GOT3 (cell line): ENCODE results near the gene NOTCH2.

Experiments
- DNase-seq: peaks from one replicate; lab custom pipeline; 2025; ENCODE audit warnings: mixed read lengths; lab: John Stamatoyannopoulos, UW

Gene NOTCH2

DNA sequence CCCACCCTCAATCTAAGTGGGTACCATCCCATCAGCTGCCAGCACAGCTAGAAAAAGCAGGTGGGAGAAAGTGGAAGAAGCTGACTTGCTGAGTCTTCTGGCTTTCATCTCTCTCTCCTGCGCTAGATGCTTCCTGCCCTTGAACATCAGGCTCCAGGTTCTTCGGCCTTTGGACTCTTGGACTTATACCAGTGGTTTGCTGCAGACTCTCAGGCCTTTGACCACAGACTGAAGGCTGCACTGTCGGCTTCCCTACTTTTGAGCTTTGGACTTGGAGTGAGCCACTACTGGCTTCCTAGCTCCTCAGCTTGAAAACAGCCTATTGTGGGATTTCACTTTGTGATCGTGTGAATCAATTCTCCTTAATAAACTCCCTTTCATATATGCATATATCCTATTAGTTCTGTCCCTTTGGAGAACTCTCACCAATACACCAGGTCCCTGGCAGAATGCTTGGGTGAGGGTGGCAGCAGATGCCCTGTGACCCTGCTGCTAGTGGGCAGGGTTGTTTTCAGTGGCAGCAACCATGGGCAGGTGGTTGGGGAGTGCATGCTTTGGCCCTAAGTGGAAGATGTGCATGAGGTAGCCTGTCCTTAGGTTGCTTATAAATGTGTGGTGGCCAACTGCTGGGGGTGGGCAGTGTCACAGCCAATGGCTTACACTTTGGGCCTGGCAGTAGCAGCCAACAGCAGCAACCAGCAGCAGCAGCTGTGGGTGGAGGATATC, 162.4 kb downstream of the NOTCH2 start:
- no peak for DNase-seq

DNA sequence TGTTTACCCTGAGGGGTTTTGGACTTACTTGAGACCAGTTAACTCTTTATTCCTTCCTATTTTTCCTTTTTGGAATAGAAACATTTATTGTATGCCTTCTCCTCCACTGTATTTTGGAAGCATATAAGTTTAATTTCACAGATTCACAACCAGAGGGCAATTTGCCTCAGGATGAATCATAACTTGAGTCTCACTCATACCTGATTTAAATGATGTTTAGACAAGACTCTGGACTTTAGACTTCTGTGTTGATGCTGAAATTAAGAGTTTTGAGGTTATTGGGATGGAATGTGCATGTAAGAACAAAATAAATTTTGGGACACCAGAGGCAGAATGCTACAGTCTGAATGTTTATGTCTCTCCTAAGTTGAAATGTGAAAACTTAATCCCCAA, 166.0 kb downstream of the NOTCH2 start:
- DNase-seq = no peak

DNA sequence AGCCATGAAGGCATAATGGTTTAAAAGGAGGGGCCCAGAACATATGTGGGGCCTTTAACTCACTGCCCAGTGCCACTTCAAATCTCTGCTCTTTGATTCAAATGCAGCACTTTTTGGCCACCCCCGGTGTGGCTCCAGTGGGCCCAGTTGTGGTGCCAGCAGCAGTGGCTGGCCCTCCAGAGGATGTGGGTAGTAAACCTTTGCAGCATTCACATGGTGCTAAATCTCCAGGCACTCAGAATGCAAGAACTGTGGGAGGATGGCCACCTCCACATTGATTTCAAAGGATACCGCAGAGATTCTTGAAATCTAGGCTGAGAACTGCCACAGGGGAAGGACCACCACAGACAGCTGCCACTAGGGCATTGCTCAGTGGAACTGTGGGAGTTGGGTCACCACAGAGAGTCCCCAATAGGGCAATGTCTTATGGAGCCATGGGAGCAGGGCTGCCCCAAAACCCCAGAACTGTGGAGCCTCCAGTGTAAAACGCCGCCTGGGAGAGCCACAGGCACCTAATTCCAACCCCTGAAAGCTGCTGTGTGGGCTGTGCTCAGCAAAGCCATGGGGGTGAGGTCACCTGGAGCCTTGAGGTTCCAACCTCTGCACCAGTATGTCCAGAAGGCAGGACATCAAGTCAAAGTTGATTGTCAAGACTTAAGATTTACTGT, 166.6 kb downstream of the NOTCH2 start:
- DNase-seq = no peak

DNA sequence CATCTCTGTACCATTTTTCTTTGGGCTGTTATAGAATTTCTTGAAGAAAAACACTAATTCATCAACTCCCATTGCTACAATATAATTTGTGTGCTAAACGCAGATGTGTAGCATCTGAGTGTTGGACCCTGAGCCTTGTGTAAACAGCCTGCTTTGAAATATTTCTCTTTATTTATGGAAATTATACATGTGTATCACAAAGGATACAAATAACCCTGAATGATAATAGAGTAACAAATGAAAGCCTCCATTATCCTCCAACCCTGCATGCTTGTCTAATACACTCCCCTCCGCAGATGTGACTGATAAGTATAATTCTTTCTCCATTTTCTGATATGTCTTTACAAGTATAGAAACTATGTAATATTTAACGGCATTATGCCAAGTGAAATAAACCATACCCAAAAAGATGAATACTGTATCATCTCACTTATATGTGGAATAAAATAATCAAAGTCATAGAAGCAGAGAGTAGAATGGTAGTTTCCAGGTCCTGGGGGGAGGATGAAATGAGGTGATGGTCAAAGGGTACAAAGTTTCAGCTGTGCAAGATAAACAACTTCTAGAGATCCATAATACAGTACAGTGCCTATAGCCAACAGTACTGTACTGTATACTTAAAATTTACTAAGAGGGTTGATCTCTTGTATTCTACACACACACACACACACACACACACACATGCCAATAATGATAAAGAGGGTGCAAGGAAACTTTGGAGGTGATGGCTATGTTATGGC, 170.3 kb downstream of the NOTCH2 start:
- DNase-seq = no peak

DNA sequence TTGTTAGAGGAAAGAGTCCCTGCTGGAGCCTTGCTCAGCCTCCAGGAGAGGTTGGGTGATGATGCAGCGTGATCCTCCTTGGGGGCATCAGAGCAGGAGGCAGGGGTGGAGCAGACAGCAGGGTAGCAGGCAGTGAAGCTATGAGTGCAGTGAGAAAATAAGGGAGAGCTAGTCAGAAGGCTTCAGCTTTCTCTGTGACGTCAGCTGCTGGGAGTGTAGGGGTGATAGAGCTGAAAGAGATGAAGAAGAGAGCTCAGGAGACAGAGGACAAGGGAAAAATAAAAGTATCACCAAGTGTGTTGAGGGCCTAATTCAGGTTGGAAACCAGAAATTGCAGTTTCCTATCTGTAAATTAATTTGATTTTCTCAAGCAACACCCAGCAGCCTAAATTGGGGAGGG, 170.9 kb downstream of the NOTCH2 start:
- DNase-seq = no peak

DNA sequence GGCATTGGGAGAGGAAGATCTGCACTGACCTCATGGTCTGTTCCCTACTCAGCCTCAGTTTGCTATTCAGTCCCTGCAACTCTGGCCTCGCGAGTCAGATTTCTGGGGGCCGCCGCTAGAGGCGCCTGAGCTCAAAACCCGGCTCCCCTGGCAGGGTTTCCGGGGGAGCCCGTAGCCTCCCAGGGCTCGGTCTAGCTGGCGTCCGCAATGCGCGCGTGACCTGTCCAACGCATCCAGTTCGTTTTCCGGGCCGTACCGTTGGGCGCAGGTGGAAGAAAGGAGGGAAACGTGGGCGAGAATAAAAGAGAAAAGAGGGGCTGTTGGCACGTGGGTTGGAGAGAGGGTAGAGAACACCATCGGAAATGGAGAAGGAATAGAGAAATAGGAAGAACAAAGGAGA, 173.2 kb downstream of the NOTCH2 start, which contains the start of gene ADAM30:
TSS of gene ADAM30 (minus strand) at position 213 of the 400 bp plus-strand sequence. CDS start at position 34, 179 bp downstream.
- no peak for DNase-seq

DNA sequence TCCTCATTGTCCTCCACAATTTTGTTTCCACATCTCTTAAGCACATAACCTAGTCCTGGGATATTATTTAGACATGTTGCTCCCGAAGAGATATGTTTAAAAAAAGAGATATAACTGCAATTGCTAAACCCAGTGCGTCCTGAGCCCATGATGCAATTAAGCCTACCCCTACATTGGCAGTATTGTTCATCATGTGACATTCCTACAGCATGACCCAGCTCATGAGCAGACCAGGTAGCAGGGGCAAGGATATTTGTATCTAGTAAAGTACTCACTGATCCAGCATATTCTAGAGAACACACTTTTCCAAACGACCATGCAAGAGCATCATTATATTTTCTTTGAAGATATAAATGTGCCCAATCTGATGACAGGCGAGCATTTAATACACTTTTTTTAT, 174.4 kb downstream of the NOTCH2 start:
- no peak for DNase-seq

DNA sequence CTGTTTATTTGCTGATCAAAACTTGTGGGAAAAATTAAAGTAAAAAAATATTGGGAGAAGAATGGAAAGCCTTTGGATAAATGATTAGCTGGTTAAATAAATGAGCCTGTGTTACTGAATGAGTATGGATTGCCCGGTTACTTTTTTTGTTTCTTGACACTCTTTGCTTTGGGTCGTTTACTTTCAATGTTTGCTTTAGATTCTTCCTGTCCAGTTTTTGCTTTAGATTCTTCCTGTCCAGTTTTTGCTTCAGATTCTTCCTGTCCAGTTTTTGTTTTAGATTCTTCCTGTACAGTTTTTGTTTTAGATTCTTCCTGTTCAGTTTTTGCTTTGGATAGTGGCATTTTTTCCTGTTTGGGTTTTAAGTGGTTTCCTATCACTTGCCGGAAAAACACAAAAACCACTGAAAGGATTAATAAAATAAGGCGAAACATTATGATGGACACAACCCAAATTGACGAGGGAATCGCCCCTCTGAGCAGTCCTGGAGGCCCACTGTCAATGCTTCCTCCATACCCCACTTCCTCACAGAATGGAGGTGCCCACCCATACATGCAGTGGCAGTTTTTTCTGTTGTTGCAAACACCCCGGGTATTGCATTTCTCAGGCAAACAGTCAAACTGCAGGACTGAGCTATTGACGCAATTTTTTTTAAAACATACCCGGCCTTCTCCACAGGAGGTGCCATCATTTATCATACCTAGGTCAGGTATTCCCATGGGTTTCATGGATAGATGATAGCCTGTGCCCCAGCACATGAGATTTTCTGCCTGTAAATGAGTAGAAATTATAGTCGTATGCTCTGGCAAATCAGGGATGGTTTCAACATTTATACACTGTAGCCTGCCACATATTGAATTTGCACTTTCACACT, 175.4 kb downstream of the NOTCH2 start:
- DNase-seq = no peak

DNA sequence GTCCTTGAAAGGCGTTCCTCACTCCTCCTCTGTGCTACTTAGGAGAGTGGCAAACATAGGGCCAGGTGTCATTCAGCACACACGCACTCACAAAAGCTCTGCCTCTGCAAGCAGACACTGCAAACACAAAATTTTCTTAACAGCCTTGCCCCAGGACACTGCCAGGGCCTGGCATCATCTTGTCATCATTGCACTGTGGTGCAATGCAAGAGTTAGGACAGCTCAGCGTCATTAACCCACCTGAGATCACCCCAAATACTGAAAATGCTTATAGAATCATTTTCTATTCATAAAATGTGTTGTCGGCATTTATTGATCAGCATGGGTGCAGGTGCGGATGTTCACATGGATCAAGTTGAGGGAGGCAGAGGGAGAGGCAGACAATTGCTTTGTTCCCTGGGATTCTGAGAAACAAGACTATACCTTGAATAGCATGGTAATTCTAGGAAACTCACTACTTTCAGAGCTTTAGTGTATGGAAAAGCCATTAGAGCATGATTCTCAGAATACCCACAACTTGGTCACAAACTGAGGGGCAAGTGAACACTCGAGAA, 176.1 kb downstream of the NOTCH2 start:
- no peak for DNase-seq

DNA sequence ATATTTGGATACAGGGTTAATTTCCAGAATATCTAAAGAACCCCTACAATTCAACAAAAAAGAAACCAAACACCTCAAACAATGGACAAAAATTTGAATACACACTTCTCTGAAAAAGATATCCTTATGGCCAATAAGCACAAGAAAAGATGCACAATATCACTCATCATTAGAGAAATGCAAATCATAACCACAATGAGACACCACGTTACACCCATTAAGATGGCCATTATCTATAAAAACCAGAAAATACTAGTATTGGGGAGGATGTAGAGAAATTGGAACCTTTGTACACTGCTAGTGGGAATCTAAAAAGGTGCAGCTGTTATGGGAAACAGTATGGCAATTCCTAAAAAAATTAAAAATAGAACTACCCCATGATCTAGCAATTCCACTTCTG, 178.1 kb downstream of the NOTCH2 start:
- no peak for DNase-seq

DNA sequence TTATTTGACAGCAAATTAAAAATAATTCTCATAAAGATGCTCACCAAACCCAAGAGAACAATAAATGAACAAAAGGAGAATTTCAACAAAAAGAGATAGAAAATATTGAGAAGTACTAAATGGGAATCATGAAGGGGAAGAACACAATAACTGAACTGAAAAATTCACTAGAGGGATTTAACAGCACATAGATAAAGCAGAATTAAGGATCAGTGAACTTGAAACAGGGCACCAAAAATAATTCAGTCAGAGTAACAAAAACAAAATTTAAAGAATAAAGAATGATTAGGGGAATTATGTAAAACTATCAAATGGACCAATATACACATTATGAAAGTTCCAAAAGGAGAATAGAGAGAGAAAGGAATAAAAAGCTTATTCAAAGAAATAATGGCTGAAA, 181.0 kb downstream of the NOTCH2 start:
- no peak for DNase-seq

DNA sequence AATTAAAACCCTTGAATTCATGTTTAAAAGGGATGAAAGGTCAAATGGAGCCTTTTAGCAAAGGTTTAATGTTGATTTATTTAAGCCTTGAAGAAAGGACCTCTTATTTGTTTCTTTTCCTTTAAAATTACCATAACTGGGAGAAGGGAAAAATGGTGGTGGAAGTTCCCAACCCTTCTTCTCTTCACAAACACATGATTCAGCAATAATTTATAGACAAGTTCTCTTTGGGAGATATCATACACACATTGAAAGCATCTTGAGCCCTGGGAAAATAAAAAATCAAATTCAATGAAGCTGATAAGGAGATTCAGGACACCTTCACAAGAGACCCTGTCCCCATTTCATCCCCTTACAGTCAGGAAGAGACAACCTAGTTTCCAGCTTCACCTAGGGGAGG, 182.0 kb downstream of the NOTCH2 start:
- DNase-seq = no peak

DNA sequence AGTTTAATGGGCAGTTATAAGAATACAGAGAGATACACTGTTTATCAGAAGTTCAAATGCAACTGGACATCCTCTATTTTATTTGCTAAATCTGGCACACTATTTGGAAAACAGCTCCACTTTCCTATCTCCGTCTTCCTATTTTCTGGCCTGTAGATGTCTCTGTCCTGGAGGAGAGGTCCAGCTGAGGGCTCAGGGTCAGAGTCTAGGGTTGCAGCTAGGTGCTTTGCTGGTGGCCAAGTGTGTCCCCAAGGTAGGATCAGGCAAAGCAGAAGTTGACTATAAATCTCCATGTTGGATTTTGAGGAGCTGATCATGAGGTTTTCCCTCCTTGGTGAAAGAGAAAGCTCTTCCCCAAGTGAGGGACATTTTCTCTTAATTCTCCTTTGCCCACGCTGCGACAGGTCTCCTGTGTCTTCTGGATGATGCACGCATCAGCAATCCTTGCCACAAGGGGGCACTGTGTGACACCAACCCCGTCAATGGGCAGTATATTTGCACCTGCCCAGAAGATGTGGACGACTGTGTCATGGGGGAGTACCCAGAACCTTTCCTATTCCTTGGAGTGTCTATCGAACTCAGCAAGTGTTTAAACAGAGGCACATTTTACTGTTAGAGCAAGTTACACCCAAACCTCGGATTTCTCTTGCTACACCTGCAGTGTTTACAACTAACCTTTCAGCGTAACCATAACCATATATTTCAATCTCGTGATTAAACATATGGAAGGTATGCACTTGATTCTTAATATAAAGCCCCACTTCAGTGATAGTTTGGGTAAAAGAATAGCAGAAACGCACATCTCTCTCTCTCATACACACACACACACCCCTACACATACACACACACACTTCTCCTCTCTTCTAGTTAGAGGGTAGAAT, 183.3 kb downstream of the NOTCH2 start:
- no peak for DNase-seq

DNA sequence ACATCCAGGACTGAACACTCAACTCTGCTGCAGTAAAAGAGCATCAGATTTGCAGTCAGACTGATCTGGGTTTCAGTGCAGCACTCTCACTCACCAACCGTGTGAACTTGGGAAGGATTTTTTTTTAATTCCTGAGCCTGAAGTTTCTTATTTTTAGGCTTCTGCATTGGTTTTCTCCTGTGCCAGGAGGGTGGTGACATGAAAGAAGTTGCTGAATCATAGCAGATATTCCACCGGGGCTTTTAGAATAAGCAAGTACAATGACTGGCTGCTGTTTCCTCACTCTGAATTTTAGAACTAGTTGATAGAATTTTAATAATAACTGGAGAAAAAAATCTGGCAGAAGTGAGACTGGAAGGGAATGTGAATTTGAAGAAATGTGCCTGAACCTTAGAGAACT, 184.8 kb downstream of the NOTCH2 start:
- DNase-seq = no peak

DNA sequence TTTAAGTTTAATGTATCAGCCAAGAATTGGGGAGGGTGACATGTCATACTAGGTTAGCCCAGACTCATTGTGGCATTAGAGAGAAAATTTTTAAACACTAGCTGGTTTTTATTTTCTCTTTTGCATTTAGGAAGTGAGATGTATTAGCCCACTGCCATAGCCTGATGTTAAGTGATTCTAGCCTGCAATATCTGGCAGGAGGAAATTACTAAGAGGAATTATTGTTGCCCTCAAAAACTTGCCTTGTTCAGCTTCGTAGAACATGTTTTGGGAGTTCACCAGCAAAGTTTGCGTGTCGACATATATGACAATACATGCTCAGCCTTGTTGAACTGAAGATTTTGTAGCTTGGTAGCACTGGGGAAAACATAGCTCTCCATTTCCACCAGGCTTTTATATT, 185.6 kb downstream of the NOTCH2 start:
- DNase-seq = no peak

DNA sequence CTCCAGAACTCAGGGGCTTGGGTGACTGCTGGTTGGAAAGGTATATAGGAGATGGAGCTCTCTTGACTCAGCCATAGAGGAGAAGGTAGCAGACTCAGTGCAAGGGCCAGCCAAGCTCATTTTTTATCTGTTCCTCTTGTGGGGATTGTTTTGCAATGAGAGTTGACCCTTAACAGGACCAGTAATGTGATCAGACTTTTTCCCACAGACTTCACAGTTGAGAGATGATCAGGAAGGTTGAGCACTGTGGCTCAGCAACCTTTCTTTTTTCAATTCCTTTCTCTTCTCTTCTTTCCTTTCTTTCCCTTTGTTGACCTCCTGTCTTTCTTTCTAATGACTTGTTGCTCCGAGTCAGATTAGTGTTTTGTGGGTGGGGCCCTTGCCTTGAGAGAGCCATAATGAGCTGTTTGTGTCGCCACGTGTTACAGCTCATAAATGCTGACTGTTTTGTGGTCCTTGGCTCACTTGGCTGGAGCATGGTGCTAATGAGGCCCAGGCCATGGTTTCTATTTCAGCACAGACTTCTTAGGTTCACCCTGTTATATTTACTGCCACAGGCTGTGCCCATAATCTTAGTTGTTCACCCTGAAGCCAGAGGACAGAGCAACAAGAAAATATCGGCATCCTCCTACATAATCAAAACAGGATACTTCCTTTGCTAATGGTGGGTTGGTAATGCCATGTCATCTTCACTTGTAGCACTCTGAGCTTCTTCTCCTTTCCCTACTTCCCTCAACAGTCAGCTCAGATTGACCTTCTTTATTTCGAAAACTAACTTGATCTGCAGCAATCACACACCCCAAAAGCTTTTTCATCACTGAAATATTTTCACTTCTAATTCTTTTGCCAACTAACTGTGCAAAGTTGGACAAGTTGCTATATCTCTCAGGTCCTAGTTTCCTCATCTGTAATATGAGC, 187.1 kb downstream of the NOTCH2 start:
- DNase-seq = no peak

DNA sequence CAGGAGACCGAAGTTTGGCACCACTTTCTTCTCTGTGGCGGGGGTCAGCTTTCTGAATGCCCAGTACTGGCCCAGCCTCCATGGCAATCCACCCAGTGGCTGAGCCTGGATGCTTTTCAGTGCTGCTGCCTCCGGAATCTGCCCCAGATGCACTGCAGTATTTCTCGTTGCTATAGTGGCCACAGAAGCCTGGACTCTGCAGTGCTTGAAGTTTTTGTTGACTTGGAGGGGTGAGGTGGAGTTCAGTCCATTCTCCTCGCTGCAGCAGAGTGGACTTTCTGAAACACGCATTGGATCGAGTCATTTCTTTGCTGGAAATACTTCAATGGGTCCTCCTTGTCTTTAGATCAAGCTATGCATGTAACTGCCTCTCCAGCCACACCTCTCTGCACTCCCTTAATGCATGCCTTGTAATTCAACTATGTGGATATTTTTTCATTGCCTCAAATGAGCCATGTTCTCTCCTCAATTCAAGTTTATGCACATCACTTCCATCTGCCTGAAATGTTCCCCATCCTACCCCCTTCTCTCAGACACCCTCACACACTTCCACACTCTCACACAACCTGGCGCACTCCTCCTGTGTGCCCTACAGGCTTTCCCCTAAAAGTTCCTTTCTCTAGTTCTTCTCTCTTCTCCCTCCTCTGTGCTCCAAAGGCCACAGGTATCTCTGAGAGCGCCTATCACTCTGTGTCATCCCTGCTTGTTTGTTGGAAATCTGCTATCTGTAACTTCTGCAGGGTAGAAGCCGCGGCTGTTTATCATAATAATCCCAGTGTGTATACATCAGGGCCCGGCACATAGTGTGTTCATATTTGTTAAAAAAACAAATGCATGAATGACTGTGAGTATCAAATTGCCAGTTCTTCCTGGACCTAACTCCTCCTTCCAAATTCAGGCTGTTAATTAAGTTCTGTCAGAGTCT, 189.7 kb downstream of the NOTCH2 start:
- no peak for DNase-seq

DNA sequence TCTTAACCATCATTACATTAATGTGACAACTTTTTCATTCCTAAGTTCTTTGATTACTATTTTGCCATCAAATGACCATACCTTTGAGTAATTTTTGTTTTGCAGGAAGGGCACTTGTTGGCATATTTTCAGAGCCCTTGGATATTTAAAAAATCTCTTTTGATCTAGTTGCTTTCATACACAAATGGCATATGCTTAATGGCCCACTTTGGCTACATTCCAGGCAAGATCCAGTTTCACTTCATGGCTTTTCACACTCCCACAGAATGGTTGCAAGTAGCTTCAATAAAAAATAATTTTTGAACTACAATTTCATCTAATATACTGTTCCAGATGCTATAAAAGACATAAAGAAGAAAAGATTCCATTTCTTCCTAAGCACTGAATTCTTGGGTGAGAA, 191.3 kb downstream of the NOTCH2 start:
- DNase-seq = no peak

DNA sequence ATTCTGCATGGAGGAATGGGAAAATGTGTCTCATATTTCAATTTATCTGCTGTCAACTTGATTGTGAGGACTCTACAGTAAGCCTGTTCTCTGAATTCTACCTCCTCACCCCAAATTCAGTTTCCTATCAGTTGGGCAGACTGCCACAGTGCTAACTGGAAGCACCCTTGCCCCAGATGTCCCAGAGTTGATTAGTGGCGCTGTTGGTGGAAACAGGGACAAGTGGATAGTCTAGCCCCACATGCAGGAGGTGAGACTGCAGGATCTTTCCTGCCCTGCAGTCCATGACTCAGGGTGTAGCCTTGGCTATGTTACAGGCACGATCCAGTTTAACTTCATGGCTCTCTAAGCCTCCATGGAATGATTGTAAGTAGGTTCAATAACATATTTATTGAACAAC, 195.3 kb downstream of the NOTCH2 start:
- DNase-seq = no peak
